A673 (cell line): ENCODE data around the gene HOMEZ. TPM values are rescaled to one million over a fixed set of nuclear protein-coding genes. Genes with fewer than 3 reads are reported as not detected.
"Not testable (repeated sequence)": the region's sequence is repeated elsewhere in the genome, so short reads cannot be mapped to it uniquely, and the experiment has no call there.

ENCODE experiments used
- BruUV-seq: library from RNA; stranded (reverse); fragments of 400-500 nt; replicated peaks from 2 replicates; lab custom pipeline; 2021; lab: Mats Ljungman, UMichigan
- CTCF ChIA-PET: fragments of 300-600 bp; sonication (Branson Sonifier 250); formaldehyde crosslinking; loops from one replicate; lab custom pipeline; 2022; ENCODE audit warnings: antibody characterized with exemption; lab: Charles Lee
- POLR2A ChIA-PET: fragments of 300-600 bp; sonication (Branson Sonifier 250); formaldehyde crosslinking; loops from one replicate; lab custom pipeline; 2022; ENCODE audit warnings: antibody characterized with exemption; ENCODE audit not compliant: low non-redundant PET; lab: Charles Lee
- DNase-seq: peaks from one replicate; pipeline ENCODE4 v3.0.0-alpha.2; 2015; ENCODE audit warnings: low spot score
- H3K27ac ChIP-seq: fragments of 200-600 bp; sonication (generic); 2 replicates; pipeline ENCODE4 v1.5.1; 2016; ENCODE audit warnings: mixed run types, low read depth, mild to moderate bottlenecking, mixed read lengths, antibody characterized with exemption, low read length; ENCODE audit not compliant: poor library complexity, severe bottlenecking
- H3K27me3 ChIP-seq: fragments of 200-600 bp; sonication (generic); replicated peaks from 2 replicates; pipeline ENCODE4 v1.6.1; 2017; ENCODE audit warnings: mixed run types, low read depth, mild to moderate bottlenecking, mixed read lengths, antibody characterized with exemption, low read length; ENCODE audit not compliant: insufficient read depth, poor library complexity
- H3K36me3 ChIP-seq: fragments of 200-600 bp; sonication (generic); 2 replicates; pipeline ENCODE4 v1.6.1; 2016; ENCODE audit warnings: mixed run types, mild to moderate bottlenecking, mixed read lengths, antibody characterized with exemption, low read length; ENCODE audit not compliant: insufficient read depth, poor library complexity, severe bottlenecking
- H3K4me1 ChIP-seq: fragments of 200-600 bp; sonication (generic); 2 replicates; pipeline ENCODE4 v1.6.1; 2017; ENCODE audit warnings: mixed run types, mild to moderate bottlenecking, mixed read lengths, antibody characterized with exemption, low read length; ENCODE audit not compliant: insufficient read depth, poor library complexity, severe bottlenecking
- H3K4me3 ChIP-seq: fragments of 200-600 bp; sonication (generic); 2 replicates; pipeline ENCODE4 v1.5.1; 2016; ENCODE audit warnings: low read depth, mixed run types, mild to moderate bottlenecking, mixed read lengths, low read length; ENCODE audit not compliant: poor library complexity, severe bottlenecking
- H3K9me3 ChIP-seq: fragments of 200-600 bp; sonication (generic); 2 replicates; pipeline ENCODE4 v1.6.1; 2016; ENCODE audit warnings: mixed run types, low read depth, mild to moderate bottlenecking, mixed read lengths, antibody characterized with exemption, low read length; ENCODE audit not compliant: poor library complexity, severe bottlenecking
- CTCF ChIP-seq: fragments of 300-800, 200-600 bp; sonication (generic); conservative IDR thresholded peaks from 2 replicates; pipeline ENCODE4 v1.5.1; 2017; ENCODE audit warnings: low read depth, mild to moderate bottlenecking, antibody characterized with exemption, low read length, moderate library complexity, mixed read lengths
- EZH2 ChIP-seq: fragments of 200-600 bp; sonication (generic); IDR thresholded peaks from 2 replicates; pipeline ENCODE4 v1.6.1; 2017; ENCODE audit warnings: borderline replicate concordance, low read depth, mild to moderate bottlenecking, mixed read lengths, antibody characterized with exemption, low read length; ENCODE audit not compliant: poor library complexity, severe bottlenecking
- intact Hi-C: fragments of 100-400 bp; cut with micrococcal nuclease; formaldehyde crosslinking; loops from one replicate; pipeline ENCODE4 v1.10.0; 2022; ENCODE audit not compliant: unreplicated experiment
- total RNA-seq: library from RNA; stranded (reverse); gene quantifications from 2 replicates; pipeline ENCODE4 v1.2.3, GENCODE V29; 2021

HOMEZ gene
- total RNA-seq, 1 experiment from 2014 or later: 6.3 TPM

DNA sequence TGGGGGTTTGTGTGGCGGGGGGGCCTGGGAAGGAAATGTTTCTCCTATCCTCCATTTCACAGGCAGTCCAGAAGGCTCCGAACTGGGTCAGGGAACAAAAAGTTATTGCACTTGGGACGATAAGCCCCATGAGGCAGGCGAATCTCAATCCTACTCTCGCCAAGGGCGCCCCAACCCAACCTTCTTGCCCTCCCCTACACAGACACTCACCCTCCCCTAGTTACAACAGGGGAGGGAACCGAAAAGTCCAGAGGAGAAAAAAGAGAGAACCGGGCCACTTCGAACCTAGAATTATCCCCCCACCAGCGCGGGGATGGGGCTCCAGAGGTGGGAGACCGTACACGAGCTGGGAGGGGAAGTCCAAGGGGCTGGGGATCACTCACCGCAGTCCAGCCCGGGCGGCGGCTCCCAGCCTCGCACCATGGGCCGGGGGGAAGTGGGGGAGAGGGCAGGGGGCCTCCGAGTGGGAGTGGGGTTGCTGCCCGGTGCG is 357 bp downstream of the HOMEZ start:
- Histone ChIP-seq H3K36me3 (no peaks in the 10 kb centered on the region), H3K4me1 (peaks cover 6% of the 10 kb centered on the region), H3K9me3 (no peaks in the 10 kb centered on the region), H3K4me3 (peak overlapping the region; percentile 98), H3K27ac (peak overlapping the region; percentile 87), H3K27me3 (no peaks in the 10 kb centered on the region)
- POLR2A ChIA-PET: interaction anchor here (0.5 kb wide), 1 partner anchor 69 kb away, joined by 4 read pairs; no protein-coding TSS in a partner anchor
- no TSS peak for BruUV-seq
- CTCF ChIA-PET: interaction anchor here (0.5 to 1.2 kb wide), 2 partner anchors 10 to 165 kb away, joined by 3 to 8 read pairs; no protein-coding TSS in a partner anchor
- TF ChIP-seq CTCF (no peak), EZH2 (no peak)
- DNase-seq: no peak
- intact Hi-C loops: no loop called here

DNA sequence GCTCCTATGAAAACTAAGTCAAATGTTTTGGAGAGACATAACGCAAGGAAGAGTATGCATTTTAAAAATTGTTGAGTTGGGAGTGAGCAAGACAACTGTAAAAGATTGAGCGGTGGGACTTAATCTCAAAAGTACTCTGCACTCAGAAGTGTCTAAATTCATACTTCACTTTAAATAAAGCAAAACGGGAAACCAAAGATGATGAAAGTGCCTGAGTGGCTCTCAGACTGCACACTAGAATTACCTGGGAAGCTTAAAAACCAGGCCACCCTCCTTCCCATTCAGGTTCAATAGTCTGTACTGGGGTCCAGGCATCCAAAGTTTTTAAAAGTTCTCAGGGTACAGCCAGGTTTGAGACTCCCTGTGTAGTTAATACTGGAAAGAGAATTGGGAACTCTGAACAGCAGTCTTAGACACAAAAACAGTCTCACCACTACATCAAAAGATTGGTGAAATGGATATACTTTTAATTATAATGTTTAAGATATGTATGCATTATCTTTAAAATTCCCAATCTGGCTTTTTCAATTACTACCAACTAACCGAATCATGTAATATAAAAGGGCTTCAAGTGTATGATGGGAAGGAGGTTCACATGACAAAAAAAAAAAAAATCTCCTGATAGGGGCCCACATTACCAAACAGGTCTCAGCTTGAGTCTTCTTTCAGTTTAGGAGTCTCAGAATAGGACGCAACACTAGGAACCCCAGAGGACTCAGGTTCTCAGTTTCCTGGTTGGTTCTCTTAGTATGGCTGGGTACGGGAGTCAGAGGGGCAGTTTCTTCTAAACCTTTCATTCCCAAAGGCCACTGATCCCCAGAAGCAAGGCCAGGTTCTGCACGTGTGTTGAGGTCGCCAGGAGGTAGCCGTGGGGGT is 1.0 kb downstream of the HOMEZ start:
- ChIA-PET POLR2A (interaction anchor here (0.5 kb wide), 1 partner anchor 69 kb away, joined by 4 read pairs; no protein-coding TSS in a partner anchor), CTCF (interaction anchor here (0.6 kb wide), 1 partner anchor 16 kb away, joined by 4 read pairs; no protein-coding TSS in a partner anchor)
- TSS peak; percentile 44 for BruUV-seq
- no peak for TF ChIP-seq CTCF
- no peak for TF ChIP-seq EZH2
- peaks cover 11% of the 10 kb centered on the region for H3K4me1 ChIP-seq
- peak overlapping the region; percentile 87 for H3K27ac ChIP-seq
- no peaks in the 10 kb centered on the region for H3K9me3 ChIP-seq
- intact Hi-C loops: no loop called here
- no peaks in the 10 kb centered on the region for H3K27me3 ChIP-seq
- no peak for DNase-seq
- peak overlapping the region; percentile 98 for H3K4me3 ChIP-seq
- H3K36me3 ChIP-seq: no peaks in the 10 kb centered on the region

DNA sequence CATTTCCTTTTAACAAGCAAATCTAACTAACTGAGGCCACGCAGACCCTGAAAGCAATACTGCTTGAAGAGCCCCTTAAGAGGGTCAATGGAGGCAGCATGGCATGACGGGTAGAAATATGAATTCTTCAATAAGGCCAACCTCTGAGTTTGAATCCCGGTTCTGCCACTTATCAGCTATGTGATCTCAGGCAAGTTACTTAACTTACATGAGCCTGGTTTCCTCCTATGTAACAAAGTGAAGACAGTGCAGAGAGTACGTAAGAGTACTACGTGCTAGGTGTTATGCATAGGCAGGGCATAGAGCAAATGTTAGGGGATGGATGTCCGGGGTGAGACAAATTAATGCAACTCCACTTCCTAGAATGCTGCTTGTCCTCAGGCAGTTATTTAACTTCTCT is 4.7 kb downstream of the HOMEZ start:
- no TSS peak for BruUV-seq
- Histone ChIP-seq H3K27ac (no peak overlapping the region), H3K4me3 (no peak overlapping the region), H3K36me3 (no peaks in the 10 kb centered on the region), H3K27me3 (no peaks in the 10 kb centered on the region), H3K9me3 (no peaks in the 10 kb centered on the region), H3K4me1 (peaks cover 6% of the 10 kb centered on the region)
- DNase-seq: no peak
- ChIA-PET POLR2A (no interaction called here), CTCF (no interaction called here)
- intact Hi-C loops: no loop called here
- TF ChIP-seq EZH2 (no peak), CTCF (no peak)

GRCh38 chr14:23277928-23278327 is 8.0 kb downstream of the HOMEZ start:
- intact Hi-C loops, H3K36me3 ChIP-seq, H3K27ac ChIP-seq, H3K27me3 ChIP-seq, H3K4me3 ChIP-seq, H3K9me3 ChIP-seq, BruUV-seq, DNase-seq, POLR2A ChIA-PET, H3K4me1 ChIP-seq: not testable (repeated sequence)
- CTCF ChIA-PET: interaction anchor here (0.6 kb wide), 1 partner anchor 15 kb away, joined by 4 read pairs; no protein-coding TSS in a partner anchor
